Transverse colon (tissue), 4 donors: ENCODE measurements around the gene NMU. TPM values are rescaled to one million over a fixed set of nuclear protein-coding genes. Genes with fewer than 3 reads are reported as not detected.

Source experiments
- DNase-seq: peaks from one replicate; pipeline ENCODE4 v3.0.0-alpha.2; 2019
- H3K27ac ChIP-seq, 4 donors: fragments of 200-600 bp; sonication (generic); 2 replicates each; pipeline ENCODE4 v1.5.1; 2016 to 2018; ENCODE audit warnings: inconsistent platforms in 4 of 4
- H3K27me3 ChIP-seq: fragments of 200-600 bp; sonication (generic); 2 replicates; pipeline ENCODE4 v1.5.1; 2017; ENCODE audit warnings: inconsistent platforms
- H3K36me3 ChIP-seq, 4 donors: fragments of 200-600 bp; sonication (generic); 2 replicates each; pipeline ENCODE4 v1.5.1; 2017 to 2019; ENCODE audit warnings: inconsistent platforms in 4 of 4
- H3K4me1 ChIP-seq, 4 donors: fragments of 200-600 bp; sonication (generic); 2 replicates each; pipeline ENCODE4 v1.5.1; 2017 to 2020; ENCODE audit warnings: inconsistent platforms in 4 of 4
- H3K4me3 ChIP-seq, 4 donors: fragments of 200-600 bp; sonication (generic); 1 replicate in 1 of 4; 2 replicates in 3 of 4; pipeline versions ENCODE4 v1.5.1 to v1.6.1; 2017 to 2019; ENCODE audit warnings: inconsistent platforms in 4 of 4
- H3K9me3 ChIP-seq, 2 donors: fragments of 200-600 bp; sonication (generic); 2 replicates each; pipeline ENCODE4 v1.5.1; 2017 to 2019; ENCODE audit warnings: inconsistent platforms in 2 of 2
- EP300 ChIP-seq: sonication (generic); formaldehyde crosslinking; IDR thresholded peaks from one replicate; pipeline ENCODE4 v1.6.1; 2017; ENCODE audit warnings: antibody characterized with exemption, low read depth
- POLR2A ChIP-seq: fragments of 450-650 bp; IDR thresholded peaks from one replicate; pipeline ENCODE4 v1.6.1; 2016; ENCODE audit warnings: antibody characterized with exemption, mild to moderate bottlenecking, moderate library complexity
- POLR2AphosphoS5 ChIP-seq, 3 donors: sonication (generic); formaldehyde crosslinking; IDR thresholded peaks; one replicate each; pipeline ENCODE4 v1.6.1; 2016; ENCODE audit warnings: antibody characterized with exemption in 3 of 3
- WGBS, 2 donors: methylation state at CpG; one replicate each; pipeline ENCODE4 v1.1.5; 2018; ENCODE audit warnings: low coverage in 1 of 2; 5-methylcytosine and 5-hydroxymethylcytosine counted together
- in situ Hi-C, 4 donors: fragments of 200-750 bp; cut with MboI; loops; one replicate each; pipeline versions ENCODE4 v1.15.0 to v1.15.1; 2017; ENCODE audit warnings: low sequenced_read_pairs in 3 of 4, low pct_ligation_motif_present in 1 of 4, low pct_unique_long_range_greater_than_20kb in 1 of 4
- intact Hi-C: fragments of 100-400 bp; cut with DNase I; formaldehyde crosslinking; loops from one replicate; pipeline ENCODE4 v1.15.1; 2023; ENCODE audit warnings: low total_unique reads
- total RNA-seq, 4 donors: library from RNA; depleted of rRNA; stranded (reverse); fragments of >200 nt; gene quantifications; one replicate each; pipeline ENCODE4 v1.1.0, GENCODE V29; 2016
- TF ChIP-seq, protein P1 (sequence below), 5 experiments: fragments of 200-600 bp in 3 of 5; fragments of 450-650 bp in 2 of 5; sonication (generic) in 3 of 5; IDR thresholded peaks; 1 replicate in 2 of 5; 2 replicates in 3 of 5; pipeline ENCODE4 v1.5.1; 2016 to 2017; ENCODE audit warnings: antibody characterized with exemption in 5 of 5, inconsistent platforms in 3 of 5, mild to moderate bottlenecking in 2 of 5, moderate library complexity in 1 of 5

NMU gene
- total RNA-seq, 4 donors from 2014 or later: 0.96 TPM; not detected in 3

DNA sequence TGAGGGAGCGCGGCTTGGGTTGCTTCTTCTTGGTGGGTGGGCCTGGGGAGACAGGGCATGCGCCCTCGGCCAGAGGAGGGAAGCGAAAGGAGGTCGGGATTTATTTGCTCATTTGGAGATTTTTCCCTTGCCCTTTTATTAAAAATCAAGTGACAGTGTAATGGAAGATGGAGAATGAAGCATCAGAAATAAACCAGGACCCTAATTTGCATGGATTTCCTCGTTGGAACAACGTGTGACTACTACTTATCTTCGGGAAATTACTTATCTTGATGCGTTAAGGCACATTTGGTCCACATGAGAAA lies 88.7 kb downstream of the NMU start:
- Histone ChIP-seq H3K4me1 (peaks cover 0 to 29% (median 19%) of the 10 kb centered on the region in 4 donors), H3K4me3 (peak overlapping the region; percentile 72 to 97 (median 90)), H3K36me3 (no peaks in the 10 kb centered on the region), H3K27ac (peak overlapping the region; percentile 97 to 100 (median 98)), H3K27me3 (no peaks in the 10 kb centered on the region), H3K9me3 (no peaks in the 10 kb centered on the region)
- WGBS, 2 donors: 0 to 5% methylated on average over 4 to 10 of the region's 10 CpGs
- DNase-seq: no peak
- in situ Hi-C loops: loop anchor here in 1 of 4 donors (25.0 kb wide), 1 partner anchor 210 kb away; the partner anchor contains the start of gene SRD5A3
- intact Hi-C loops: loop anchor here (5.0 kb wide), 1 partner anchor 200 kb away; the partner anchor contains the start of gene SRD5A3
- TF ChIP-seq EP300 (peak; percentile 12), POLR2A (no peak), POLR2AphosphoS5 (IDR thresholded peaks at IDR 0.05) (no peak)
- TF ChIP-seq, protein P1, sequence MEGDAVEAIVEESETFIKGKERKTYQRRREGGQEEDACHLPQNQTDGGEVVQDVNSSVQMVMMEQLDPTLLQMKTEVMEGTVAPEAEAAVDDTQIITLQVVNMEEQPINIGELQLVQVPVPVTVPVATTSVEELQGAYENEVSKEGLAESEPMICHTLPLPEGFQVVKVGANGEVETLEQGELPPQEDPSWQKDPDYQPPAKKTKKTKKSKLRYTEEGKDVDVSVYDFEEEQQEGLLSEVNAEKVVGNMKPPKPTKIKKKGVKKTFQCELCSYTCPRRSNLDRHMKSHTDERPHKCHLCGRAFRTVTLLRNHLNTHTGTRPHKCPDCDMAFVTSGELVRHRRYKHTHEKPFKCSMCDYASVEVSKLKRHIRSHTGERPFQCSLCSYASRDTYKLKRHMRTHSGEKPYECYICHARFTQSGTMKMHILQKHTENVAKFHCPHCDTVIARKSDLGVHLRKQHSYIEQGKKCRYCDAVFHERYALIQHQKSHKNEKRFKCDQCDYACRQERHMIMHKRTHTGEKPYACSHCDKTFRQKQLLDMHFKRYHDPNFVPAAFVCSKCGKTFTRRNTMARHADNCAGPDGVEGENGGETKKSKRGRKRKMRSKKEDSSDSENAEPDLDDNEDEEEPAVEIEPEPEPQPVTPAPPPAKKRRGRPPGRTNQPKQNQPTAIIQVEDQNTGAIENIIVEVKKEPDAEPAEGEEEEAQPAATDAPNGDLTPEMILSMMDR (IDR thresholded peaks at IDR 0.05): no peak

DNA sequence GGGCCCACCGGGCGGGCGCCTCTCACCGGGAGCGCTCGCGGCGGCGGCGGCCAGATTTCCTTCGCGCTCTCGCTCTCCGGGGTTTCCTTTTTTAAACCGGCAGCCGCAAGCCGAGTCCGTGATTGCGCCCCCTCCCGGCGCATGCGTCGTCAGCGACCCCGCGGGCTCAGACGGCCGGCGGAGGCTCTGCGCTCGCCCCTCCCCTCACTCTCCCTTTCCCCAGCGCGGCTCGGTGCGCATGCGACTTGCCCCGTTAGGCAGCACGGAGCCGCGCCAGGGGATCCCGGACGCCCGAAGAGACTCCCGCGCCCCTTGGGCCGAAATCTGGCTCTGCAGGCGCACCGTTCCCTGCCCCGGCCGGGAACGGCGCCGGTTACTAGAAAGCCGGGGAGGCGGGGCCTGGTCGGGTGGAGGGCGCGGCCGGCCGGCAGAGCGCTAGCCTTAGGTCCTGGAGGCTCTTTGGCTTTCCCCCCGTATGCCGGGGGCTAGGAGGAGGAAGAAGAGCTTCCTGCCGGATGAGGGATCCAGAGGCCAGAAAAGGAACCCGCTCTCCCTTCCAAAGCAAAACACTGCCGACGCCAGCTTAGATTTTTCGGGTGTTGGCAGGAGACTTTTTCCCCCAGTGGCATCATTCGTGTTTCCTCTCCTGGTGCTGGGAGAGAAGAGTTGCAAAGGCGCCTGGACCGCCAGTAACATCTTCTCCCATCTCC lies 89.2 kb downstream of the NMU start, which contains the start of gene CLOCK:
Gene CLOCK, minus strand, starts transcription at position 154 of the 710 bp plus-strand sequence. CDS start 64,124 bp downstream, outside the sequence.
- DNase-seq: peak; percentile 86
- in situ Hi-C loops: loop anchor here in 1 of 4 donors (25.0 kb wide), 1 partner anchor 210 kb away; the partner anchor contains the start of gene SRD5A3
- Histone ChIP-seq H3K36me3 (no peaks in the 10 kb centered on the region), H3K9me3 (no peaks in the 10 kb centered on the region), H3K4me1 (peaks cover 0 to 29% (median 19%) of the 10 kb centered on the region in 4 donors), H3K27ac (peak within 1 kb of the TSS; percentile 97 to 100 (median 98)), H3K4me3 (peak within 1 kb of the TSS; percentile 72 to 97 (median 90)), H3K27me3 (no peaks in the 10 kb centered on the region)
- WGBS, 2 donors: 0% methylated on average over 67 of the region's 71 CpGs; no CpG with 5 or more reads in 1 of the 2 donors
- intact Hi-C loops: loop anchor here (5.0 kb wide), 1 partner anchor 200 kb away; the partner anchor contains the start of gene SRD5A3
- TF ChIP-seq POLR2A (peak; percentile 65), POLR2AphosphoS5 (IDR thresholded peaks at IDR 0.05) (peak; percentile 59 to 71 (median 65)), EP300 (no peak)
- TF ChIP-seq, protein P1 (IDR thresholded peaks at IDR 0.05): peak; percentile 52 to 74 (median 63)

DNA sequence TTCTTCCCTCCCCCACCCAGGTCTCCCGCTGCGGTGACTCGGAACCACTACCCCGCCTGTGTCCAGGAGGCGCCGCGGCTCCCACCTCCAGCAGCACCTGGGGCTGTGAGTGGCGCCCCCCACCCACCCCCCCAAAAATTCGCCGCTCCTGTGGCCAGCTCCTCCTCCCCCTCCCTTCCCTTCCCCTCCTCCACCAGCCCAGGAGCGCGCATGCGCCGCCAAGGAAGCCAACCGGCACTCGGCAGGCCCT lies 89.7 kb downstream of the NMU start:
- intact Hi-C loops: loop anchor here (5.0 kb wide), 1 partner anchor 199 kb away; the partner anchor contains the start of gene SRD5A3
- TF ChIP-seq POLR2A: no peak
- TF ChIP-seq, protein P1 (IDR thresholded peaks at IDR 0.05): no peak
- no peak for TF ChIP-seq POLR2AphosphoS5 (IDR thresholded peaks at IDR 0.05)
- TF ChIP-seq EP300: no peak
- in situ Hi-C loops: loop anchor here in 1 of 4 donors (25.0 kb wide), 1 partner anchor 209 kb away; the partner anchor contains the start of gene SRD5A3
- 0% methylated on average over 4 of the region's 16 CpGs; no CpG with 5 or more reads in 1 of the 2 donors for WGBS, 2 donors
- peaks cover 0 to 29% (median 19%) of the 10 kb centered on the region in 4 donors for H3K4me1 ChIP-seq
- no peaks in the 10 kb centered on the region for H3K9me3 ChIP-seq
- H3K36me3 ChIP-seq: no peaks in the 10 kb centered on the region
- peak overlapping the region; percentile 97 to 100 (median 98) for H3K27ac ChIP-seq
- H3K4me3 ChIP-seq: peak overlapping the region; percentile 72 to 97 (median 90)
- DNase-seq: no peak
- H3K27me3 ChIP-seq: no peaks in the 10 kb centered on the region
